K562 (cell line): ENCODE measurements around the gene ANKRD65. TPM values are rescaled to one million over a fixed set of nuclear protein-coding genes. Genes with fewer than 3 reads are reported as not detected.

Experiments
- ATAC-seq: fragments of 200-7000 bp; cut with Tn5 transposase; 3 replicates; pipeline ENCODE4 v1.9.1; 2020; ENCODE audit warnings: moderate library complexity
- BruUV-seq: library from RNA; stranded (reverse); fragments of 400-500 nt; replicated peaks from 2 replicates; lab custom pipeline; 2021; lab: Mats Ljungman, UMichigan
- CTCF ChIA-PET: fragments of 300-600 bp; formaldehyde crosslinking; extraction: SDS; loops from one replicate; lab custom pipeline; 2021; ENCODE audit warnings: low intra/inter-chr PET ratio; lab: Yijun Ruan, JAX
- POLR2A ChIA-PET: fragments of 300-600, 350-650 bp; sonication (Branson Sonifier 250); formaldehyde crosslinking; extraction: SDS; loops from one replicate; lab custom pipeline; 2021; ENCODE audit warnings: antibody characterized with exemption, inconsistent platforms; lab: Yijun Ruan, JAX
- DNase-seq, 4 experiments: peaks; one replicate each; pipeline versions ENCODE4 v3.0.0 to v3.0.0-alpha.2; 2011 to 2018; ENCODE audit warnings: low spot score in 3 of 4, mixed read lengths in 3 of 4; ENCODE audit errors: extremely low read depth in 1 of 4
- FAIRE-seq: peaks from 2 replicates; lab custom pipeline; 2011; peaks lifted over from hg19 to GRCh38; lab: Jason Lieb, UNC
- H2AFZ ChIP-seq: 2 replicates; pipeline ENCODE4 v1.6.0; 2011; ENCODE audit warnings: low read depth, low read length, control low read depth, inconsistent platforms
- H3K27ac ChIP-seq: fragments of 200-600 bp; 3 replicates; pipeline ENCODE4 v1.8.0; 2011; ENCODE audit warnings: low read depth, mild to moderate bottlenecking, control low read depth, inconsistent platforms, low read length, moderate library complexity, mixed read lengths; ENCODE audit errors: extremely low read depth
- H3K27me3 ChIP-seq, 2 experiments: fragments of 300-600 bp in 1 of 2; 2 replicates in 1 of 2; 3 replicates in 1 of 2; pipeline versions ENCODE4 v1.6.0 to v1.8.0; 2011; ENCODE audit warnings: inconsistent platforms in 2 of 2, low read length in 2 of 2, mild to moderate bottlenecking in 1 of 2, mixed read lengths in 1 of 2, moderate library complexity in 1 of 2; ENCODE audit not compliant: control insufficient read depth in 2 of 2, insufficient read depth in 2 of 2
- H3K36me3 ChIP-seq: fragments of 300-600 bp; 3 replicates; pipeline ENCODE4 v1.8.0; 2011; ENCODE audit warnings: mild to moderate bottlenecking, low read length, inconsistent platforms; ENCODE audit not compliant: control insufficient read depth, insufficient read depth
- H3K4me1 ChIP-seq, 2 experiments: fragments of 200-600 bp in 1 of 2; replicated peaks in 1 of 2; 2 replicates in 1 of 2; 3 replicates in 1 of 2; pipeline versions ENCODE4 v1.5.1 to v1.8.0; 2011; ENCODE audit warnings: inconsistent platforms in 2 of 2, low read length in 2 of 2, mild to moderate bottlenecking in 1 of 2, mixed read lengths in 1 of 2, moderate library complexity in 1 of 2; ENCODE audit not compliant: control insufficient read depth in 2 of 2, insufficient read depth in 2 of 2
- H3K4me2 ChIP-seq: 2 replicates; pipeline ENCODE4 v1.6.1; 2011; ENCODE audit warnings: low read length, control low read depth, inconsistent platforms, mixed read lengths; ENCODE audit not compliant: insufficient read depth
- H3K4me3 ChIP-seq: fragments of 200-600 bp; sonication (generic), shearing (Covaris generic); 2 replicates; pipeline ENCODE4 v1.5.1; 2016; ENCODE audit warnings: control low read depth, inconsistent platforms
- H3K79me2 ChIP-seq: fragments of 200-600 bp; 3 replicates; pipeline ENCODE4 v1.8.0; 2011; ENCODE audit warnings: low read length, inconsistent platforms; ENCODE audit not compliant: control insufficient read depth, insufficient read depth
- H3K9ac ChIP-seq, 2 experiments: 2 replicates each; pipeline versions ENCODE4 v1.6.0 to v1.6.1; 2011; ENCODE audit warnings: low read depth in 2 of 2, low read length in 2 of 2, control low read depth in 1 of 2, inconsistent platforms in 1 of 2, mild to moderate bottlenecking in 1 of 2, mixed read lengths in 1 of 2; ENCODE audit not compliant: insufficient read depth in 1 of 2
- H3K9me1 ChIP-seq: one replicate; pipeline ENCODE4 v1.6.0; 2011; ENCODE audit warnings: inconsistent platforms, mild to moderate bottlenecking, low read length, moderate library complexity; ENCODE audit not compliant: control insufficient read depth, insufficient read depth
- H3K9me3 ChIP-seq: replicated peaks from 2 replicates; pipeline ENCODE4 v1.5.1; 2011; ENCODE audit warnings: low read depth, low read length, inconsistent platforms; ENCODE audit not compliant: control insufficient read depth, insufficient read depth
- H4K20me1 ChIP-seq: replicated peaks from 2 replicates; pipeline ENCODE4 v1.6.1; 2011; ENCODE audit warnings: low read length, inconsistent platforms, mixed read lengths; ENCODE audit not compliant: control insufficient read depth, insufficient read depth
- DNMT1 ChIP-seq: fragments of 450-650 bp; IDR thresholded peaks from 2 replicates; pipeline ENCODE4 v1.6.1; 2016; ENCODE audit warnings: antibody characterized with exemption, mild to moderate bottlenecking
- EP400 ChIP-seq: fragments of 450-650 bp; IDR thresholded peaks from 2 replicates; pipeline ENCODE4 v1.6.1; 2017; ENCODE audit warnings: antibody characterized with exemption, mild to moderate bottlenecking, moderate library complexity
- GTF3C2 ChIP-seq: IDR thresholded peaks from 3 replicates; pipeline ENCODE4 v1.6.1; 2011; ENCODE audit warnings: borderline replicate concordance, mild to moderate bottlenecking, moderate library complexity; ENCODE audit not compliant: insufficient read length; ENCODE audit errors: extremely low read depth
- HNRNPUL1 ChIP-seq: fragments of 200-400 bp; formaldehyde crosslinking; IDR thresholded peaks from 2 replicates; pipeline ENCODE4 v1.6.1; 2017; ENCODE audit warnings: low read length
- KAT8 ChIP-seq: fragments of 450-650 bp; IDR thresholded peaks from 2 replicates; pipeline ENCODE4 v1.6.1; 2016; ENCODE audit warnings: low read depth, mild to moderate bottlenecking
- MAFF ChIP-seq: IDR thresholded peaks from 2 replicates; pipeline ENCODE4 v1.6.1; 2012; ENCODE audit warnings: low read length, improper control_type of control experiment
- NR4A1 ChIP-seq, 2 experiments: fragments of 250-450 bp in 1 of 2; fragments of 450-650 bp in 1 of 2; sonication (Bioruptor Pico) in 1 of 2; IDR thresholded peaks; 2 replicates each; pipeline versions ENCODE4 v1.4.0 to v1.6.1; 2016 to 2020; ENCODE audit warnings: mild to moderate bottlenecking in 2 of 2, missing compliant biosample characterization in 1 of 2, missing genetic modification characterization in 1 of 2, moderate library complexity in 1 of 2
- RBM22 ChIP-seq: fragments of 200-400 bp; formaldehyde crosslinking; IDR thresholded peaks from 2 replicates; pipeline ENCODE4 v1.6.1; 2018; ENCODE audit warnings: low read length, low read depth; ENCODE audit not compliant: poor library complexity, severe bottlenecking
- RFX7 ChIP-seq: fragments of 250-450 bp; sonication (Bioruptor Pico); IDR thresholded peaks from 2 replicates; pipeline ENCODE4 v1.5.1; 2021; ENCODE audit warnings: mild to moderate bottlenecking
- SIN3B ChIP-seq: fragments of 450-650 bp; IDR thresholded peaks from 2 replicates; pipeline ENCODE4 v1.6.1; 2017; ENCODE audit warnings: low read depth, mild to moderate bottlenecking, moderate library complexity
- SMARCE1 ChIP-seq: fragments of 450-650 bp; IDR thresholded peaks from 2 replicates; pipeline ENCODE4 v1.7.1; 2016; ENCODE audit warnings: mild to moderate bottlenecking
- SRSF3 ChIP-seq: fragments of 200-400 bp; formaldehyde crosslinking; IDR thresholded peaks from 2 replicates; pipeline ENCODE4 v1.6.1; 2016; ENCODE audit warnings: mild to moderate bottlenecking, low read length, moderate library complexity; ENCODE audit not compliant: insufficient read depth
- TCF15 ChIP-seq: fragments of 250-450 bp; sonication (Bioruptor Pico); IDR thresholded peaks from 2 replicates; pipeline ENCODE4 v1.8.0; 2022; ENCODE audit warnings: moderate library complexity, mild to moderate bottlenecking, inconsistent platforms
- TCF3 ChIP-seq: sonication (generic); formaldehyde crosslinking; IDR thresholded peaks from 2 replicates; pipeline ENCODE4 v1.4.0; 2020; ENCODE audit warnings: mild to moderate bottlenecking, missing genetic modification reagents
- ZBTB34 ChIP-seq: fragments of 250-450 bp; sonication (Bioruptor Pico); IDR thresholded peaks from 2 replicates; pipeline ENCODE4 v1.8.0; 2021; ENCODE audit warnings: mild to moderate bottlenecking, moderate library complexity
- ZC3H8 ChIP-seq: fragments of 450-650 bp; IDR thresholded peaks from 2 replicates; pipeline ENCODE4 v1.6.1; 2017
- ZNF197 ChIP-seq: fragments of 200-800 bp; sonication (Bioruptor generic); IDR thresholded peaks from 2 replicates; pipeline ENCODE4 v1.6.1; 2016; ENCODE audit warnings: low read depth, missing genetic modification characterization, missing compliant biosample characterization
- WGBS: fragments of 100-300 bp; shearing (Covaris generic); methylation state at CpG from one replicate; pipeline ENCODE4 v1.1.6; 2016; ENCODE audit warnings: low coverage, mixed read lengths; ENCODE audit not compliant: insufficient coverage; ENCODE audit errors: missing lambda C conversion rate; 5-methylcytosine and 5-hydroxymethylcytosine counted together
- in situ Hi-C: fragments of 300-500 bp; cut with MboI; formaldehyde crosslinking; loops from 4 replicates; pipeline ENCODE4 v1.15.0; 2018; ENCODE audit warnings: inconsistent platforms, mixed read lengths
- intact Hi-C: fragments of 100-400 bp; cut with micrococcal nuclease; formaldehyde crosslinking; loops from 2 replicates; pipeline ENCODE4 v1.14.2; 2022
- polyA plus RNA-seq, 8 experiments: library from polyadenylated mRNA; depleted of rRNA in 4 of 8; stranded (reverse) in 5 of 8; unstranded in 3 of 8; fragments of >200 nt; fragmentation: Nextera tagmentation in 2 of 8; fragmentation: Illumina TruSeq in 1 of 8; extraction: Ambion mirVana in 2 of 8; extraction: Trizol in 1 of 8; gene quantifications; 2 replicates each; pipeline versions ENCODE4 v1.2.1 to v1.2.3, GENCODE V29; 2011 to 2014; ENCODE audit warnings: inconsistent platforms in 1 of 8, missing spikeins in 1 of 8
- total RNA-seq, 7 experiments: library from RNA; depleted of rRNA in 6 of 7; stranded (reverse); fragments of >200 nt in 6 of 7; fragmentation: Illumina TruSeq in 2 of 7; extraction: Trizol in 2 of 7; gene quantifications; 2 replicates each; pipeline versions ENCODE4 v1.2.1 to v1.2.3, GENCODE V29; 2011 to 2021; ENCODE audit warnings: low replicate concordance in 1 of 7

The ANKRD65 gene
- total and polyA plus RNA-seq, 9 of the 15 experiments (the other 6 are each of a cell fraction or from before 2014, with no cell fraction given), result not detected

- POLR2A ChIA-PET, result interaction anchor here (0.5 to 2.0 kb wide), 4 partner anchors 14 to 128 kb away, joined by 3 to 5 read pairs (median 4); no protein-coding TSS in a partner anchor
- DNase-seq, result peak; percentile 82 to 94 (median 94)
- peak overlapping the region; percentile 89 for H2AFZ ChIP-seq
- no peaks in the 10 kb centered on the region for H3K9me1 ChIP-seq
- no TSS peak for BruUV-seq
- no peaks in the 10 kb centered on the region for H3K27me3 ChIP-seq
- 37% methylated on average over 29 of the region's 29 CpGs for WGBS
- H3K79me2 ChIP-seq, result no peaks in the 10 kb centered on the region
- no peak overlapping the region for H3K27ac ChIP-seq
- peaks cover 7 to 69% of the 10 kb centered on the region in 2 experiments; a peak in 4 of 5 replicates for H3K4me1 ChIP-seq
- ATAC-seq, result peak; percentile 96
- in situ Hi-C loops, result no loop called here
- H4K20me1 ChIP-seq, result no peaks in the 10 kb centered on the region
- no peaks in the 10 kb centered on the region for H3K36me3 ChIP-seq
- H3K4me3 ChIP-seq, result no peak overlapping the region
- intact Hi-C loops, result loop anchor here (2.0 kb wide), 1 partner anchor 34 kb away; the partner anchor contains the start of gene MRPL20
- H3K9ac ChIP-seq, result peak overlapping the region in 1 of 2 experiments; percentile 84; a peak in 3 of 4 replicates
- peak overlapping the region; percentile 68 for H3K4me2 ChIP-seq
- no peaks in the 10 kb centered on the region for H3K9me3 ChIP-seq
- CTCF ChIA-PET, result interaction anchor here (0.9 kb wide), 1 partner anchor 42 kb away, joined by 3 read pairs; the partner anchor contains the start of gene CCNL2
- peak; percentile 88 for FAIRE-seq
- TF ChIP-seq RFX7 (0 out of 2 replicates have a peak, but pooled peaks have one; percentile 57), ZNF197 (no peak), SMARCE1 (no peak), TCF15 (no peak), GTF3C2 (no peak), SIN3B (no peak; the same call in 1 of the 2 replicates), DNMT1 (no peak), ZC3H8 (no peak), KAT8 (no peak), HNRNPUL1 (no peak), ZBTB34 (no peak), EP400 (peak; percentile 89; the same call in 1 of the 2 replicates), NR4A1 (CRISPR knock-in tag; IDR thresholded peaks at IDR 0.05) (no peak), NR4A1 (tag; IDR thresholded peaks at IDR 0.05) (no peak), SRSF3 (no peak), TCF3 (CRISPR knock-in tag) (peak; percentile 37), MAFF (no peak), RBM22 (no peak)
Measured at GRCh38 chr1:1441002-1441888, 20.2 kb upstream of the ANKRD65 start.
